K562 (cell line): ENCODE results near the gene CBX4. TPM values are rescaled to one million over a fixed set of nuclear protein-coding genes. Genes with fewer than 3 reads are reported as not detected.
A peak's percentile ranks its signal among the peaks of the same experiment; 100 is the strongest.

ENCODE experiments used
- AFF4 ChIP-seq: sonication (generic); formaldehyde crosslinking; IDR thresholded peaks from 2 replicates; pipeline ENCODE4 v1.8.0; 2023; ENCODE audit warnings: mild to moderate bottlenecking, missing genetic modification reagents
- BHLHE40 ChIP-seq: IDR thresholded peaks from 2 replicates; pipeline ENCODE4 v1.6.1; 2011; ENCODE audit warnings: low read length, improper control_type of control experiment
- CBX3 ChIP-seq, 2 experiments: IDR thresholded peaks; 1 replicate in 1 of 2; 2 replicates in 1 of 2; pipeline ENCODE4 v1.6.1; 2012; ENCODE audit warnings: inconsistent platforms in 2 of 2, low read length in 2 of 2, borderline replicate concordance in 1 of 2, control low read depth in 1 of 2
- FOXA3 ChIP-seq, 2 experiments: fragments of 450-650 bp in 1 of 2; sonication (generic) in 1 of 2; formaldehyde crosslinking; IDR thresholded peaks in 1 of 2; conservative IDR thresholded peaks in 1 of 2; 2 replicates each; pipeline versions ENCODE4 v1.4.0 to v1.8.0; 2020 to 2022; ENCODE audit warnings: mild to moderate bottlenecking in 2 of 2, missing genetic modification reagents in 1 of 2
- HCFC1 ChIP-seq: IDR thresholded peaks from 2 replicates; pipeline ENCODE4 v1.6.1; 2012; ENCODE audit warnings: low read depth, low read length, improper control_type of control experiment
- HNRNPLL ChIP-seq: fragments of 200-400 bp; formaldehyde crosslinking; IDR thresholded peaks from 2 replicates; pipeline ENCODE4 v1.6.1; 2017; ENCODE audit warnings: low read length, low read depth, mild to moderate bottlenecking; ENCODE audit not compliant: poor library complexity, severe bottlenecking
- NCOA1 ChIP-seq: fragments of 450-650 bp; IDR thresholded peaks from 2 replicates; pipeline ENCODE4 v1.6.1; 2016; ENCODE audit warnings: low read depth
- NFIC ChIP-seq: fragments of 450-650 bp; IDR thresholded peaks from 2 replicates; pipeline ENCODE4 v1.6.1; 2017; ENCODE audit warnings: mild to moderate bottlenecking, inconsistent platforms
- NR1H2 ChIP-seq: sonication (generic); formaldehyde crosslinking; IDR thresholded peaks from 2 replicates; pipeline ENCODE4 v1.4.0; 2020; ENCODE audit warnings: mild to moderate bottlenecking, missing genetic modification reagents
- PRMT5 ChIP-seq: sonication (generic); formaldehyde crosslinking; IDR thresholded peaks from 2 replicates; pipeline ENCODE4 v1.5.0; 2020; ENCODE audit warnings: missing genetic modification reagents
- RBM34 ChIP-seq: fragments of 200-400 bp; formaldehyde crosslinking; IDR thresholded peaks from 2 replicates; pipeline ENCODE4 v1.6.1; 2018; ENCODE audit warnings: low read length, borderline replicate concordance; ENCODE audit not compliant: insufficient read depth
- RERE ChIP-seq: sonication (generic); formaldehyde crosslinking; IDR thresholded peaks from 2 replicates; pipeline ENCODE4 v1.8.0; 2023; ENCODE audit warnings: missing genetic modification reagents, mild to moderate bottlenecking, borderline replicate concordance
- ZBTB1 ChIP-seq: sonication (generic); formaldehyde crosslinking; IDR thresholded peaks from 2 replicates; pipeline ENCODE4 v1.8.1; 2023; ENCODE audit warnings: missing genetic modification reagents, low read depth, mild to moderate bottlenecking, borderline replicate concordance
- ZC3H11A ChIP-seq: IDR thresholded peaks from 2 replicates; pipeline ENCODE4 v1.6.1; 2012; ENCODE audit warnings: low read depth, low read length, improper control_type of control experiment
- ZNF639 ChIP-seq, 2 experiments: fragments of 200-800 bp in 1 of 2; sonication (Bioruptor generic) in 1 of 2; sonication (generic) in 1 of 2; formaldehyde crosslinking in 1 of 2; IDR thresholded peaks in 1 of 2; conservative IDR thresholded peaks in 1 of 2; 2 replicates each; pipeline versions ENCODE4 v1.5.0 to v1.6.1; 2016 to 2020; ENCODE audit warnings: missing compliant biosample characterization in 1 of 2, missing genetic modification characterization in 1 of 2, missing genetic modification reagents in 1 of 2
- polyA plus RNA-seq, 8 experiments: library from polyadenylated mRNA; depleted of rRNA in 4 of 8; stranded (reverse) in 5 of 8; unstranded in 3 of 8; fragments of >200 nt; fragmentation: Nextera tagmentation in 2 of 8; fragmentation: Illumina TruSeq in 1 of 8; extraction: Ambion mirVana in 2 of 8; extraction: Trizol in 1 of 8; gene quantifications; 2 replicates each; pipeline versions ENCODE4 v1.2.1 to v1.2.3, GENCODE V29; 2011 to 2014; ENCODE audit warnings: inconsistent platforms in 1 of 8, missing spikeins in 1 of 8
- total RNA-seq, 7 experiments: library from RNA; depleted of rRNA in 6 of 7; stranded (reverse); fragments of >200 nt in 6 of 7; fragmentation: Illumina TruSeq in 2 of 7; extraction: Trizol in 2 of 7; gene quantifications; 2 replicates each; pipeline versions ENCODE4 v1.2.1 to v1.2.3, GENCODE V29; 2011 to 2021; ENCODE audit warnings: low replicate concordance in 1 of 7

CBX4 gene
- total and polyA plus RNA-seq, 9 of the 15 experiments (the other 6 are each of a cell fraction or from before 2014, with no cell fraction given), result 0.98 to 50.5 (median 10.0) TPM

GRCh38 chr17:79835953-79836509, 3.2 kb downstream of the CBX4 start (continued):
- 0 out of 4 replicates have a peak, but pooled peaks of 1 of the 2 experiments have one; percentile 46 for TF ChIP-seq ZNF639 (CRISPR knock-in tag; conservative IDR thresholded peaks at IDR 0.05 in 1 of 2, IDR thresholded peaks at IDR 0.05 in 1 of 2)
- no peak for TF ChIP-seq HCFC1
- TF ChIP-seq NR1H2 (CRISPR knock-in tag), result no peak
- TF ChIP-seq NCOA1, result peak; percentile 51
- 0 out of 2 replicates have a peak, but pooled peaks have one; percentile 28 for TF ChIP-seq NFIC
- TF ChIP-seq AFF4 (CRISPR knock-in tag), result peak; percentile 73; the same call in 1 of the 2 replicates
- peak; percentile 22; the same call in 1 of the 2 replicates for TF ChIP-seq BHLHE40
- TF ChIP-seq HNRNPLL, result peak; percentile 35
- TF ChIP-seq RBM34, result no peak
- peak; percentile 100 for TF ChIP-seq FOXA3 (CRISPR knock-in tag; conservative IDR thresholded peaks at IDR 0.05 in 1 of 2, IDR thresholded peaks at IDR 0.05 in 1 of 2)
- TF ChIP-seq CBX3 (IDR thresholded peaks at IDR 0.05; ENCODE audit: borderline replicate concordance in 1 of 2, low read length in 2 of 2), result no peak
- no peak for TF ChIP-seq ZC3H11A
- peak; percentile 75; the same call in 1 of the 2 replicates for TF ChIP-seq ZBTB1
- TF ChIP-seq RERE, result no peak
- no peak for TF ChIP-seq PRMT5 (CRISPR knock-in tag)
